Activated CD8-positive, alpha-beta T cell treated with anti-CD3 and anti-CD28 coated beads for 36 hours (primary cell): ENCODE data around the gene UBE2G2. TPM values are rescaled to one million over a fixed set of nuclear protein-coding genes. Genes with fewer than 3 reads are reported as not detected.

Source experiments
- ATAC-seq: fragments of 200-7000 bp; cut with Tn5 transposase; one replicate; pipeline ENCODE4 v1.10.0; 2021; ENCODE audit warnings: mild to moderate bottlenecking, moderate library complexity
- CTCF ChIA-PET: fragments of 350-600 bp; sonication (Branson Sonifier 250); formaldehyde crosslinking; loops from one replicate; lab custom pipeline; 2021; ENCODE audit warnings: antibody characterized with exemption; lab: Charles Lee
- POLR2A ChIA-PET: fragments of 350-600 bp; sonication (Branson Sonifier 250); formaldehyde crosslinking; loops from one replicate; lab custom pipeline; 2021; ENCODE audit warnings: antibody characterized with exemption; lab: Charles Lee
- DNase-seq: peaks from one replicate; pipeline ENCODE4 v3.0.0-alpha.2; 2020
- H3K27ac Mint-ChIP-seq: one replicate; pipeline ENCODE4 v1.8.0; 2021; ENCODE audit warnings: mild to moderate bottlenecking, mixed read lengths
- H3K27me3 Mint-ChIP-seq: one replicate; pipeline ENCODE4 v1.8.0; 2021; ENCODE audit warnings: mixed read lengths
- H3K36me3 Mint-ChIP-seq: one replicate; pipeline ENCODE4 v1.8.0; 2021; ENCODE audit warnings: low read depth, mixed read lengths
- H3K4me1 Mint-ChIP-seq: one replicate; pipeline ENCODE4 v1.8.0; 2021; ENCODE audit warnings: low read depth, mixed read lengths
- H3K4me3 Mint-ChIP-seq: one replicate; pipeline ENCODE4 v1.8.0; 2021; ENCODE audit warnings: mild to moderate bottlenecking, moderate library complexity, mixed read lengths
- H3K9me3 Mint-ChIP-seq: one replicate; pipeline ENCODE4 v1.8.0; 2021; ENCODE audit warnings: mixed read lengths
- CTCF ChIP-seq: fragments of 200-600 bp; IDR thresholded peaks from one replicate; pipeline ENCODE4 v1.8.0; 2022; ENCODE audit warnings: antibody characterized with exemption, mild to moderate bottlenecking
- intact Hi-C: fragments of 100-400 bp; cut with micrococcal nuclease; formaldehyde crosslinking; loops from one replicate; pipeline ENCODE4 v1.10.0; 2022
- total RNA-seq, 2 experiments: library from RNA; stranded (reverse); gene quantifications; one replicate each; pipeline ENCODE4 v1.2.3, GENCODE V29; 2021

UBE2G2 gene
- total RNA-seq, 2 experiments from 2014 or later, result 113 to 115 TPM

- POLR2A ChIA-PET, result interaction anchor here (0.8 kb wide), 1 partner anchor 18 kb away, joined by 3 read pairs; no protein-coding TSS in a partner anchor
- intact Hi-C loops, result no loop called here
- Mint-ChIP-seq H3K27me3 (no peaks in the 10 kb centered on the region), H3K27ac (no peak overlapping the region), H3K36me3 (no peaks in the 10 kb centered on the region), H3K9me3 (no peaks in the 10 kb centered on the region), H3K4me3 (no peak overlapping the region), H3K4me1 (peaks cover 5% of the 10 kb centered on the region)
- DNase-seq (no peak), ATAC-seq (no peak)
- no peak for TF ChIP-seq CTCF
- CTCF ChIA-PET, result no interaction called here
These were observed 39.2 kb upstream of the UBE2G2 start for GRCh38 chr21:44840771-44841170.

- intact Hi-C loops, result no loop called here
- Mint-ChIP-seq H3K36me3 (no peaks in the 10 kb centered on the region), H3K9me3 (no peaks in the 10 kb centered on the region), H3K4me1 (no peaks in the 10 kb centered on the region), H3K27me3 (no peaks in the 10 kb centered on the region), H3K4me3 (no peak overlapping the region), H3K27ac (no peak overlapping the region)
- no peak for TF ChIP-seq CTCF
- ChIA-PET CTCF (no interaction called here), POLR2A (no interaction called here)
- DNase-seq (no peak), ATAC-seq (no peak)
These were observed 37.3 kb upstream of the UBE2G2 start for GRCh38 chr21:44838951-44839350.

GRCh38 chr21:44838039-44838895 lies 36.6 kb upstream of the UBE2G2 start:
- no peak for ATAC-seq
- no peaks in the 10 kb centered on the region for H3K36me3 Mint-ChIP-seq
- no peaks in the 10 kb centered on the region for H3K4me1 Mint-ChIP-seq
- TF ChIP-seq CTCF, result no peak
- H3K4me3 Mint-ChIP-seq, result no peak overlapping the region
- no peaks in the 10 kb centered on the region for H3K27me3 Mint-ChIP-seq
- ChIA-PET CTCF (no interaction called here), POLR2A (no interaction called here)
- no peak for DNase-seq
- H3K27ac Mint-ChIP-seq, result no peak overlapping the region
- no peaks in the 10 kb centered on the region for H3K9me3 Mint-ChIP-seq
- intact Hi-C loops, result no loop called here

GRCh38 chr21:44837537-44837936 lies 35.9 kb upstream of the UBE2G2 start:
- intact Hi-C loops, result no loop called here
- no peak for TF ChIP-seq CTCF
- POLR2A ChIA-PET, result no interaction called here
- Mint-ChIP-seq H3K4me1 (no peaks in the 10 kb centered on the region), H3K27me3 (no peaks in the 10 kb centered on the region), H3K4me3 (no peak overlapping the region), H3K36me3 (no peaks in the 10 kb centered on the region), H3K9me3 (no peaks in the 10 kb centered on the region), H3K27ac (no peak overlapping the region)
- CTCF ChIA-PET, result no interaction called here
- DNase-seq (no peak), ATAC-seq (no peak)

GRCh38 chr21:44836666-44837471 lies 35.2 kb upstream of the UBE2G2 start:
- Mint-ChIP-seq H3K9me3 (no peaks in the 10 kb centered on the region), H3K4me3 (no peak overlapping the region), H3K4me1 (no peaks in the 10 kb centered on the region), H3K27ac (no peak overlapping the region), H3K27me3 (no peaks in the 10 kb centered on the region), H3K36me3 (no peaks in the 10 kb centered on the region)
- ChIA-PET CTCF (no interaction called here), POLR2A (no interaction called here)
- intact Hi-C loops, result no loop called here
- no peak for TF ChIP-seq CTCF
- DNase-seq, result no peak
- ATAC-seq, result no peak
